ENCODE measurements around the gene POU2F2.

POU2F2 gene

DNA sequence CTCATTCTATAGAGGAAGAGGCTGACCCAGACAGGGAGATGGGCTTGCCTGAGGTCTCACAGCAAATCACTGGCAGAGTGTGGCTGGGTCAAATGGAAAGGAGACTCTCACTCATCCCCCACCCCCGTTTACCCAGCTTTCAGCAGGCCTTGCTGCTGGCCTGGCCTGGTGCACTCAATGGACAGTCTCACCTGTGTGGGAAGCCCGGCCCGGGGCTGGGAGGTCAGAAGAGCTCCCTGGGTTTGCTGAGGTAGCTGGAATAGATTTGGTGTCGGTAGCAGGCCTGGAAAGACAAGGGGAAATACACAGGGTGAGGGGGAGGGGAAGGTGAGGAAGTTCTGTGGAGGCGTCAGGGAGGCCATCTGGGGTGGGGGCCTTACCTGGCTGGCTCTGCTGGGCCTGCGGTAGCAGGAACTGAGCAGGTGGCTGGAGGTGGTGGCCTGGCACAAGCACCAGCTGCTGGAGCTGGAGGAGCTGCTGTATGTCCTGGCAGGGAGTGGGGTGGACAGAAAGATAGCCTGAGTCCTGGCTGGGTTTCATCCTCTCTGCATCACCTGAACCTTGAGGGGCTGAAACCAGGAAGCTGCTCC, 32.8 kb downstream of the POU2F2 start:
- DNase-seq (ENCODE audit: low read depth) = no peak

DNA sequence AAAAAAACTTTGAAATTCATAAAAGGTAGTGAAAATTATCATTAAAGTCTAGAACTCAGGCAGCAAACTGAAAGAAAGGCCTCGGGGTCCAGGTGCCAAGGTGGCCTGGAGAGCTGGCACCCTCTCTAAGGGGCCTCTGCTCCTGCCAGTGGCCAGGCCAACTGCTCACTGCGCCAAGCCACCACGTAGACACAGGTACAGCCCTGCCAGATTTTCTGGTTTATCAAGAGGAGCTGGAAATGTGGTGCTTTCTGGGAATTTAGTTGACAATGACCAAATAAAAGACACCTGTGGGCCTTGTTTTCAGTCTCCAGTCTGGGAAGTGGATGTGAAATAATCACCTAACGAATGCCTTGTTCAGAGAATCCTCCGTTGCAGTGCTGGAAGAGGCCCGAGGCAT, 33.5 kb downstream of the POU2F2 start:
- DNase-seq (ENCODE audit: low read depth) = no peak

DNA sequence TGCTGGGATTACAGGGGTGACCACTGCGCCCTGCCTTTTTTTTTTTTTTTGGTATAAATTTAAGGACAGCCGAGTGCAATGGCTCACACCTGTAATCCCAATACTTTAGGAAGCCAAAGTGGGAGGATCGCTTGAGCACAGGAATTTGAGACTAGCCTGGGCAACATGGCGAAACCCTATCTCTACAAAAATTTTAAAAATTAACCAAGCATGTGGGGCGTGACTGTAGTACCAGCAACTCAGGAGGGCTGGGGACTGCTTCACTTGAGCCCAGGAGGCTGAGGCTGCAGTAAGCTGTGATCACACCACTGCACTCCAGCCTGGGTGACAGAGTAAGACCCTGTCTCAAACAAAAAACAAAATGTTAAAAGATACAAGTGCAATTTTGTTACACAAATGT, 34.8 kb downstream of the POU2F2 start:
- DNase-seq (ENCODE audit: low read depth) = no peak

DNA sequence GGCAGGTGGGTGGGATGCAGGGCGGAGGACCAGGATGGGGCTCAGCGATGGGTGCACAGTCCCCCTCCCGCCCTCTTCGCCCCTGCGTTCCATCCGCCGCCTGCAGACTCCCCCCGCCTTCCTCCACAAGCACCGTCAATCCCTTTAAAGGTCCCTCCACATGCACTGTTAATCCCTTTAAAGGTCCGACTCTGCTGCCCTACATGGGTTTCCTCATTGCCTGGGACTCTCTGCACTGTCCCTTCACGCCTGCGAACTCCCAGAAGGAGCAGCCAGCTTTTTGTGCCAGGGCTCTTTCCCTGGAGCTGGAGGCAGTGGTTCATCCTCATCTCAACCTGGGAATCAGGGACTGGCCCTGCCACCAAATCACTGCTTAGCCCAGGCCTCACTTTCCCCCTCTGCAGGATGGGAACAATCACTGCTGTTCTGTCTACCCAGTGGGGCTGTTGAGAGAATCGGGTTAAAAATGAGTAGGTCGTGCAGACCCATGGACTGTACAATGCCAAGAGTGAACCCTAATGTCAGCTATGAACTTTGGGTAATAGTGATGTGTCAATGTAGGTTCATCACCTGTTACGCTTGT, 35.9 kb downstream of the POU2F2 start:
- DNase-seq (ENCODE audit: low read depth) = no peak

DNA sequence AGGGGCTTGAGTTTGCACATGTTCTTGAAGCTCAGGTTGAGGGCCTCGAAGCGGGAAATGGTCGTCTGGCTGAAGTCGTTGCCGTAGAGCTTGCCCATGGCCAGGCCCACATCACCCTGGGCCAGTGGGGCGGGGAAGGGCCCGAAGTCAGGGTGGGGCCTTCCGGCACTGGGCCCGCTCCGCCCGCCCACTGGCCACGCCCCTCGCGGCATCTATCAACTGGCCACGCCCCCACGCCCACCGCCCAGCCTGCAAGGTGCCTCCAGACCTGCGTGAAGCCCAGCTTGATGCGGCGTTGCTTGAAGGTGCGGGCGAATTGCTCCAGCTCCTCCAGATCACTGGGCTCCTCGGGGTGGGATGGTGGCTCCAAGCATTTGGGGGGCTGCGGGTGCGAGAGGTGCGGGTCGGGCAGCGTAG, 36.4 kb downstream of the POU2F2 start:
- DNase-seq (ENCODE audit: low read depth) = no peak

DNA sequence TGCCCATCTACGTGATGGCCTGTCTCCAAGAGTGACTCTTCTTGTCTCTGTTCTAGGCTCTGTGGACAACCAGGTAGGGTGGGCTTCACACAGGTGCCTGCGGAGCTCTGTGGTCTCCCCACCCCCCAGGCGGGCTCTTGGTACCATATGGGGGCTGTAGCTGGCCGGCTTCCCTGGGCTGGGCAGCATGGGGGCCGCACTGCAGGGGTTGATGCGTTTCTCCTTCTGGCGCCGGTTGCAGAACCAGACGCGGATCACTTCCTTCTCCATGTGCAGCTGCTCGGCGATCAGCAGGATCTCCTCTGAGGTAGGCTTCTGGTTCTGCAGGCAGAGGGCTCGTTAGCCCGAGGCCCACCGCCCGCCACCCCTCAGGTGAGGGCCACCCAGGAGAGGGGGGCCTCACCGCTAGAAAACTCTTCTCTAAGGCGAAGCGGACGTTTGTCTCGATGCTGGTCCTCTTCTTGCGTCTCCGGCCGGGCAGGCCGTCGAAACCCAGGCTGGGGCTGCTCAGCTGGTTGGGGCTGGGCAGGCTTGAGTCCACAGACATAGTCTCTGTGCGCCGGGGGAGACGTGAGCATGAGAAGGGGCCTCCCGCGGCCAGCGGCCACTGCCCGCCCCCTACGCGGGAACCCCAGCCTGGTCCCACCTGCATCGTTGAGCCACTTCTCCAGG, 37.0 kb downstream of the POU2F2 start:
- DNase-seq (ENCODE audit: low read depth) = no peak

DNA sequence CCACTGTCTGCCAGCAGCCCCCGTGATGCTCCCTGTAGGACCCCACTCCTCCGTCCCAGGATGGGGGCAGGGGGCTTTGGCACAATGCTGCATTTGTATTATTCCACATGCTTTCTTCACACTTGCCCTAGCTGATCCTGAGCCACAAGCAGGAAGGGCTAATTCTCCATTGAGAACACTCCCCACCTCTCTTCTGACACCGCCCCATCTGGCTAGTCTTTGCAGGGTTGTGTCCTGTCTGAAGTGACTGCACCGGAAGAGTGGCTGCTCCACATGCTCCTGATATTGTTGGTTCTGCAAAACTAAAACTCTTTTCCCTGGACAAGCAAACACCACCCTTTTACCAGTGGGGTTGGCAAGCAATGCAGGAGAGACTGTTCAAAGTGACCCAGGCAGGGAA, 38.3 kb downstream of the POU2F2 start:
- no peak for DNase-seq (ENCODE audit: low read depth)

DNA sequence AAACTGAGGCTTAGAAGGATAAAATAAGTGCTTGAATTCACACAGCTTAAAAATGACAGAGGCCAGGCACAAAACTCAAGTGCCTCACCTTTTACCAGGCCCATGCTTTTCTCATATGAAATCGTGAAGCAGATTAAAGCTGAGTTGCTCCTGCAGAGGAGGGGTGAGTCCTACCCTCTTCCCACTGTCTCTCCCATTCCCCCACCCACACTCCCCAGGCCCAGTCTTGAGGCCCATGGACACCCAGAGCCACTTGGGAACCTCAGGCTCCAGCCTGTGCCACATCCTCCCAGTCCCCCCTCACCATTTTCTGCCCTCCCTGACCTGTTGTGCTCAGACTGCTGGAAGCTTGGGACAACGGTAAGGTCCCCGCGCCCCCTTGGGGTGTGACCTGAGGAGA, 38.7 kb downstream of the POU2F2 start:
- no peak for DNase-seq (ENCODE audit: low read depth)

DNA sequence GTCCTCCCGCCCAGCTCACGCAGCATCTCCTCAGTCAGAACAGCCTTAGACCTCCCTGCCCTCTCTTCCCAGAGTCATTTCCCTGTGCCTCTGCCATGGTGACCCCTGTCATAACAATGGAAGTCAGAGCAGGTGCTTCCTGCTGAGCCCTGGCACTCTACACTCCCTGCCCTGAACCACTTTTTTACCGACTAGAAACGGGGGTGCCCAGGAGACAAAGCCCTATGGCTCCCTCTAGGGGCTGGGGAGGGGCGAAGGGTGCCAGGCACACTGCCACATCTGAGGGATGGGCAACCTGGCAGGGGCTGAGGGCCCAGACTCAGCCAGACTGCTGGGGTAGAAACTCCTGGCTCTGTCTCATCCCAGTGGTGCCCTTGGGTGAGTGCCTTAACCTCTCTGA, 39.9 kb downstream of the POU2F2 start:
- DNase-seq (ENCODE audit: low read depth) = no peak

DNA sequence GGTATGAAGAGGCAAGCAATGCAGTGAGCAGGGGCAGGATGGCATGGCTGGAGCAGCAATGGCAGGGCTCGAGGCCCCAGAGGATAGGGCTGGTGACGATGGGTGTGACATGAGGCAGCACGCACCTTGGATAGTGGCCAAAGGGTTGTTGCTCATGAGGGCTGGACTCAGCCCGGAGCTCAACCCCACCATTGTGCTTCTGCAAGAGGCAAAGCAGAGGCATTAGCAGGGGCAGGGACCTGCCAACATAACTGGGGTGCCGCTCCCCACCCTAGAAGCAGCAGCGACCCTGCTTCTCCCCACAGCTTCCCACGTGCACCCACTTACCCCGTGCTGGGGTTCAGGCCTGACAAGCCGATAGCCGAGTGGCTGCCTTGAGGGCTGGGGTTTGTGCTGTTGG, 40.5 kb downstream of the POU2F2 start:
- no peak for DNase-seq (ENCODE audit: low read depth)

DNA sequence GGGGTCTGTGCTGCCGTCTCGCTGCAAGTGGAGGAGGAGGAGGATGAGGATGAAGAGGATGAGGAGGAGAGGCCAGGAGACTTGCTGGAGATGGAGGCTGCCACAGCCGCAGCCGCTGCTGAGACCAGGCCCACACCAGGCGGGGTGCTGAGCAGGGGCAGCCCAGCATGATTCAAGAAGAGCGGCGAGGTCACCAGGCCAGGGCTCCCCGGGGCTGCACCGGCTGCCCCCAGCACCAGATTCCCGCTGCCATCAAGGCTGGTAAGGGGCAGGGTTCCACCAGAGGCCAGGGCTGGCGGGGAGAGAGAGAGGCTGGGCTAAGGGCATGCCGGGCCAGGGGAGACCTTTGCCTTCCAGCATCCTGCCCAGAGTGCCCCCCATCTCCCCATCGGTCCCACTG, 40.9 kb downstream of the POU2F2 start:
- DNase-seq (ENCODE audit: low read depth) = no peak

DNA sequence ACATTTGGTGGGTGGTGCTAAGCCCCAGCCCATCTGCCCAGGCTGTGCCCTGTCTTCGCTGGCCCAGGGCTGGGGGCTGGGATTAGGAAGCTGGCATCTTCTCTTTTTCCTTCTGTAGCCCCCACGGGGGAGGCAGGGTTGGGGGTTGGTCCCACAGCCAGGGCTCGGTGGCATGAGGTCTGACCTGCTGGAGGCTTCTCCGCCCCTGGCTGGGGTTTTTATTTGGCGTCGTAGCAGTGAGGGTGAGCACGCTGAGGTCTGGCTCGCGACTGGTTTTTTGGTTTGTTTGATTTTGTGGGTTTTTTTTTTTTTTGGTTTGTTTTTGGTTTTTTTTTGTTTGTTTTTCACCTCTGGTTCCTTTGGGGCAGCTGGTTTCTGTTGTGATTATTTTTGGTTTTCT, 41.6 kb downstream of the POU2F2 start:
- DNase-seq (ENCODE audit: low read depth) = no peak

DNA sequence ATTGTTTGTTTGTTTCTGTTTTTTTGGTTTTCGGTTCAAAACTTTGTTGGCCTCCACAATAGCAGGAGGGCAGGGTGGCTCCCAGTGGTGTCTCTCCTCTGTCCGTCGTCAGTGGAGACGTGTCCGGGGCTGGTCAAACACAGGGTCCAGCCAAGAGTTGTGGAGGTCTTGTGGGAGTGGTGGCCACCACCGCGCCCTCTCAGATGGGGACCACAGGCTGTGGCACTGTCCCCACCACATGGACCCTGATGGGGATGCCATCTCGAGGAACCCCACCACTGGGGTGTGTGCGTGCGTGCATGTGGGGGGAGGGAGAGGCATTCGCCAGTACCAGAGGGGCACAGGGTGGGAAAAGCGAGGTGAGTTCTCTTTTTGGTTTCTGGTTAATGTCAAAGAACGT, 42.5 kb downstream of the POU2F2 start:
- no peak for DNase-seq (ENCODE audit: low read depth)

DNA sequence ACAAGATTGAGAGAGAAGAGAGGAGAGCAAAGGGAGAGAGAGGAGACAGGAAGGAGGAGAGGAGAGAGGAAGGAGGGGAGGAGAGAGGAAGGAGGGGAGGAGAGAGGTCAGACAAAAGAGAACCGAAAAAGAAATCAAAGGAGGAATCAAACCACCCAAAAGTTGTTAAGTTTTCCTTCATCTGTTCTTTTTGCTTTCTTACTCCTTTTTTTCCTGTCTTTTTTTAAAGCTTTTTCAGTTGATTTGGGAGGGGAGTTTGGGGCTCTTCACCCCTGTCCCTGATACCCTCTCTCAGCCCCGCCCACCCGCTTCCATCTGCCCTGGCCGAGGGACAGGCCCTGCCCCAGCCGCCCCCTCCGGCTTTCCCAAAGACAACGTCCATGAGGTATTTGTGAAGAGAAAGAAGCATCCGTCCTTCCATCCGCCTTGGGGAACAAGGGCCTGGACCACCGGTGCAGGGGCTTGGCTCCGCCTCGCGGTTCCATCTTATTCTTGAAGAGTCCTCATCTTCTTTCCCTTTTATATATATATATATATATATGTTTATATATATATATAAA, 43.0 kb downstream of the POU2F2 start:
- no peak for DNase-seq (ENCODE audit: low read depth)

DNA sequence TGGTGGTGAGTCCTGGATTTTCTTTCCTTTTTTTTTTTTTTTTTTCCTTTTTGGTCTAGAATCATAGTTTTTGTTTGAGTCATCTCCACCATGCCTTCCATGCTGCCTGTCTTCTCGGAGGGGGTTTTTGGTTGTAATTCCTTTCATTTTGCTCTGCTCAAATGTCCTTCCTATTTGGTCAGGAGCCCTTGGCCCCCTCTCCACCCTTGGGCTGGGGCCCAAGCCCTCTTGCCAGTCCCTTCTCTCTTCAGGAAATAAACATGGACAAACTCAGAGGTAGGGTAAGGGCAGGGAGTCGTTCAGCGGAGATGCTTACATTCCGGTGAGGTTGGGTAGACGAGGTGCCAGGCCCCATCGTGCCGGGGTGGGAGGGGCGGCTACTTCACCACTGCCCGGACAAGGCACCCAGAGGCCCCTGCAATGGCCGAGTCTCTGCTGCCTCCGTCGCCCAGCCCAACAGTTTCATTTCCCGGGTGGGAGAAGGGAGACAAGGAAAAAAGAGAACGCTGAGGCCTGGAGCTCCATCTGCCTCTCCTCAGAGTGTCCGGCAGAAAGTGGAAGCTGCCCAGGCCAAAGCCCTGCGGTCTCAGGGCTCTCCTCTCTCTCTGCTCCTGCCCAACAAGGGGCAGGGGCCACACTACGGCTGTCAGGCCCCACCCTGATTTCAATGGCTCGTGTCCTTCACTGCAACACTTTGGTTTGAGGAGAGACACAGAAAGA, 43.6 kb downstream of the POU2F2 start:
- no peak for DNase-seq (ENCODE audit: low read depth)

DNA sequence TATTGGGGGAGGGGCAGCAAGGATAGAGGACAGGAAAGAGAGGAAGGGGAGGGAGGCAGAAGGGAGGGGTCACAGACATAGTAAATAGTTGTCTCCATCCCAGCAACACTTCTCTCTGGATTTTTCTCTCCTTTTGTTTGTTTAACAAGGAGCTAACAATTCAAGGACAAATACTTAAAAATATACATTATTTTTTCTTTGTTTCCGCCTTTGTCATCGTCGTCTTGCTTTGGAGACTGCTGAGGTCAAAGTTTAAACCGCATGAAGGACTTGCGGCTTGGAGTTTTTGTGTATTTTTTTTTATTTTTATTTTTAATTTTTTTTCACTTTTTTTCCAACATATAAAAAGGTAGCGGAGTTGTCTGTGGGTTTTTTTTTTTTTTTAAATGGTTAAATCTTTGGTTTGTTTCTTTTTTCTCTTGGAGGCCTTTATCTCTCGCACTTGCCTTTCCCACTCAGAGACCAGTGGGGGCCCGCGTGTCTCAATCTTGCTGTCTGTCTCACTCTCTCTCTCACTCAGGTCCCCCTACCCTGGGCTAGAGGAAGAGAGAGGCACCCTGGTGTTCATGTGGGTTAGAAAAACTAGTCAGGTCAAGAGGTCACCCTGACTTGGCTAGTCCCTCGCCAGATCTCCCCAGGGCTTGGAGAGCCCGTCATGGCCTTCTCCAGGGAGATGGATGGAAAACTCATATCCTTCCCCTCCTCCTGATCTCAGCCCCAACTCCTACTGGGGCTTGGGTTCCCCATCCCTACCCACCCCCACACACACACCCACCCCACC, 45.3 kb downstream of the POU2F2 start:
- no peak for DNase-seq (ENCODE audit: low read depth)

DNA sequence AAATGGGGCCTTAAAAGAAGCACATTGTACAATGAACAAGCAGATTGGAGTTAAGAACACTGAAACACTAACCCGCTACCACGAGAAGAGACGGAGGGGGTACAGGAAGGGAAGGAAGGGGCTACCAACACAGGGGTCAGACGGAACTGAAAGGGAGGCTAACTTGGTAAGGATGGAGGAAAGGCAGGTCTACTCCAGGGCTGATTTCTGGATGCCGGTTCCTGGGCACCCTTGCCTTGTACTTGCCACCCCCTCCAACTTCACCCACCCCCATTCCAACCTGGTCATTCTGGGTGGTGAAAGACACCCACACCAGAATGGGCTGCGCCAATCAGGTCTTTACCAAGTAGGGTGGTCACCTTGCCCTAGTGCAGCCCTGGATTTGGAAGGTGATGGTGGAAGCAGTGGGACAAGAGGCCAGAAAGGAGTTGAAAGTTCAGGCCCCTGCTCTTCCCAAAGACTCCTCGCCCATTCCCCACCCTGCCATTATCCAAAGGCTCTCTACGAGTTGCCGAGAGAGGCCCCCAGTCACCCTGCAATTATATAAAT, 46.0 kb downstream of the POU2F2 start:
- DNase-seq (ENCODE audit: low read depth) = no peak

DNA sequence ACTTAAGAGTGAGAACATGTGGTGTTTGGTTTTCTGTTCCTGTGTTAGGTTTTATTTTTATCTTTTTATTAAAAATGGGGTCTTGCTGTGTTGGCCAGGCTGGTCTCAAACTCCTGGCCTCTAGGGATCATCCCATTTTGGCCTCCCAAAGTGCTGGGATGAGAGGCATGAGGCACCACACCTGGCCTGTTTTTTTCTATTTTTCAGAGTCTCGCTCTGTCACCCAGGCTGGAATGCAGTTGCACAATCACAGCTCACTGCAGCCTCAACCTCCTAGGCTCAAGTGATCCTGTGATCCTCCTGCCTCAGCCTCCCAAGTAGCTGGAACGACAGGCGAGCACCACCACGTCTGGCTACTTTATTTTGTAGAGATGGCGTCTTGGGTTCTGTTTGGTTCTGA, 48.7 kb downstream of the POU2F2 start:
- DNase-seq (ENCODE audit: low read depth) = no peak

DNA sequence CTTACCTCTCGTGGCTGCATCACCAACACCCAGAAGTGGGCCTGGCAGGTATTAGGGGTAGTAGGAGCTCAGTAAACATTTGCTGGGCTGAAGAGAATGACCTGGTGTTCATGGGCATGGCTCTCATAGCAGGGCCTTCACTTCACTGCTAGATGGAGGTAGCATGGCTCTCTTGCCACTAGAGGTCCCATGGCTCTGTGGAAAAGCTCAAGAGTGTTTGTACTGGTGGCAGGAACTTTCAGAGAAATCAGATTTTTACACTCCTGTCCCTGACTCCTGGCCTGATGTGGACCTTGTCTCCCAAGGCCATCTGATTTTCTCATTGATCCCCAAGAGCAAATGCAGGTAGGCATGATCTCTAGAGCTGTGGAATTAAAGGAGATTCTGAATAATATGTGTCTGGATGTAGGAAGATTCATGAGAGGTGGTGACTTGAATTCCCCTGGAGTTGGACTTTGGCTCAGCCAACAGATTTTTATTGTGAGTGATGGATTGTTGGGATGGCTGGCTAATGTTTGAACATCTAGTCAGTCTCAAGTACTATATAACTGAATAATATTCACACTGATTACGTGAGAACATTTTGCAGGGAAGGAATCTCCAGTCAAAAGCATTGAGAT, 50.6 kb downstream of the POU2F2 start:
- no peak for DNase-seq (ENCODE audit: low read depth)

DNA sequence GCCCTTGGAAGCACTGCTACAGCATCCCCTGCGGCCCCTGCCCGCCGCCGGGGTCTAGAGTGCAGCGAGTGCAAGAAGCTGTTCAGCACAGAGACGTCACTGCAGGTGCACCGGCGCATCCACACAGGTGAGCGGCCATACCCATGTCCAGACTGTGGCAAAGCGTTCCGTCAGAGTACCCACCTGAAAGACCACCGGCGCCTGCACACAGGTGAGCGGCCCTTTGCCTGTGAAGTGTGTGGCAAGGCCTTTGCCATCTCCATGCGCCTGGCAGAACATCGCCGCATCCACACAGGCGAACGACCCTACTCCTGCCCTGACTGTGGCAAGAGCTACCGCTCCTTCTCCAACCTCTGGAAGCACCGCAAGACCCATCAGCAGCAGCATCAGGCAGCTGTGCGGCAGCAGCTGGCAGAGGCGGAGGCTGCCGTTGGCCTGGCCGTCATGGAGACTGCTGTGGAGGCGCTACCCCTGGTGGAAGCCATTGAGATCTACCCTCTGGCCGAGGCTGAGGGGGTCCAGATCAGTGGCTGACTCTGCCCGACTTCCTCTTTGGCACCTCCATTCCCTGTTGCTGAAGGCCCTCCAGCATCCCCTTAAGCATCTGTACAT, 51.4 kb downstream of the POU2F2 start:
- no peak for DNase-seq (ENCODE audit: low read depth)

All from stimulated activated CD8-positive, alpha-beta memory T cell treated with anti-CD3 and anti-CD28 coated beads, Interleukin-15, amount 100 ng/mL, for 1 hour (primary cell).